Thoracic aorta (tissue), 2 donors: ENCODE measurements around the gene DIAPH1. TPM values are rescaled to one million over a fixed set of nuclear protein-coding genes. Genes with fewer than 3 reads are reported as not detected.

Experiments used
- ATAC-seq: fragments of 150-250 bp; one replicate; pipeline ENCODE4 v1.8.0; 2017; ENCODE audit warnings: low read depth; ENCODE audit not compliant: insufficient number of reproducible peaks, low FRiP score
- DNase-seq: peaks from one replicate; pipeline ENCODE4 v3.0.0-alpha.2; 2020; ENCODE audit warnings: low spot score
- H3K27ac ChIP-seq, 2 donors: fragments of 200-600 bp; sonication (generic); 1 replicate in 1 of 2; 2 replicates in 1 of 2; pipeline ENCODE4 v1.5.1; 2016; ENCODE audit warnings: mild to moderate bottlenecking in 2 of 2, moderate library complexity in 2 of 2
- H3K27me3 ChIP-seq: fragments of 200-600 bp; sonication (generic); replicated peaks from 2 replicates; pipeline ENCODE4 v1.6.0; 2016; ENCODE audit warnings: mild to moderate bottlenecking; ENCODE audit not compliant: insufficient read depth
- H3K36me3 ChIP-seq: fragments of 200-600 bp; sonication (generic); one replicate; pipeline ENCODE4 v1.5.1; 2016
- H3K4me1 ChIP-seq, 2 donors: fragments of 200-600 bp; sonication (generic); 1 replicate in 1 of 2; 2 replicates in 1 of 2; pipeline versions ENCODE4 v1.5.1 to v1.6.0; 2016; ENCODE audit warnings: low read depth in 2 of 2, mild to moderate bottlenecking in 1 of 2; ENCODE audit not compliant: control insufficient read depth in 1 of 2
- H3K4me3 ChIP-seq: fragments of 200-600 bp; sonication (generic); 2 replicates; pipeline ENCODE4 v1.5.1; 2016; ENCODE audit warnings: mild to moderate bottlenecking
- H3K9me3 ChIP-seq: fragments of 200-600 bp; sonication (generic); 2 replicates; pipeline ENCODE4 v1.5.1; 2016
- total RNA-seq, 2 donors: library from RNA; depleted of rRNA; stranded (reverse); fragments of >200 nt; gene quantifications; one replicate each; pipeline versions ENCODE4 v1.1.0 to v1.2.3, GENCODE V29; 2016
- TF ChIP-seq, protein P1 (sequence below): fragments of 200-600 bp; sonication (generic); IDR thresholded peaks from one replicate; pipeline ENCODE4 v1.5.1; 2019; ENCODE audit warnings: antibody characterized with exemption

The DIAPH1 gene
- total RNA-seq, 2 donors from 2014 or later: 91.0 to 93.1 TPM

DNA sequence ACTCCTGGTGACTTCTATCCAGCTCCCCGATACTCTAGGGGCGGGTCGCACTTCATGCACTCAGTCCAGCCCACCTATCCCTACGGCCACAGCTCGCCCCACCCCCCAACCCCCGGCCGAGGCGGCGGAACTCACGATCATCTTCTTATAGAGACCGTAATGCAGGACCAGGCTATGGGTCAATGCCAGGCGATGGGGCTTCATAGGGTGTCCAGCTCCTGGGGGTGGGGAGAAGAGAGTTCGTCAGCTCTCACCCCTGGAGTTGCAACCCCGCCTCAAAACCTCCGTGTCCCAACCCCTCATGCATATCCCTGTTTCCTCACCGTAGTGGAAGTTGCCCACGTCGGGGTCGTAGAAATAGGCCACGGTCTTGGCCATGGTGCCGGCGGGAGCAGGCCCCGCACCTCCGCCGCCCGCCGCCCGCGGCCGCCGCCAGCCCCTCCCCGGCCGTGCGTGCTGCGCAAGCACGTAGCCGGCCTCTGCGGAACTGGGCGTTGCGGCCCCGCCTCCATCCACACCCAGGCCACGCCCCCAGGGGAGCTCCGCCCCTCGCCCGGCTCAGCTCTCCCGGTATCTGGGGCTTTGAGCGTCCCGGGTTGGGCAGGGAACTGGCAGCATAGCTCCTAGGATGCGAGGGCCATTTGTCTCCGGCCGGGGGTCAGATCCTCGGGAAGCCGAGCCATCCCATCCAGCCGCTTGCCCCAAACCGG lies 17.8 kb upstream of the DIAPH1 start, which contains the start of the genes HDAC3 and RELL2:
HDAC3 (minus strand) TSS at position 437 of the 710 bp plus-strand sequence; CDS start at position 378, 59 bp downstream.
RELL2 (plus strand) TSS at position 585 of the 710 bp plus-strand sequence. CDS start 1,229 bp downstream, outside the sequence.
- H3K27ac ChIP-seq: peak within 1 kb of the TSS; percentile 45 to 61
- TF ChIP-seq, protein P1, sequence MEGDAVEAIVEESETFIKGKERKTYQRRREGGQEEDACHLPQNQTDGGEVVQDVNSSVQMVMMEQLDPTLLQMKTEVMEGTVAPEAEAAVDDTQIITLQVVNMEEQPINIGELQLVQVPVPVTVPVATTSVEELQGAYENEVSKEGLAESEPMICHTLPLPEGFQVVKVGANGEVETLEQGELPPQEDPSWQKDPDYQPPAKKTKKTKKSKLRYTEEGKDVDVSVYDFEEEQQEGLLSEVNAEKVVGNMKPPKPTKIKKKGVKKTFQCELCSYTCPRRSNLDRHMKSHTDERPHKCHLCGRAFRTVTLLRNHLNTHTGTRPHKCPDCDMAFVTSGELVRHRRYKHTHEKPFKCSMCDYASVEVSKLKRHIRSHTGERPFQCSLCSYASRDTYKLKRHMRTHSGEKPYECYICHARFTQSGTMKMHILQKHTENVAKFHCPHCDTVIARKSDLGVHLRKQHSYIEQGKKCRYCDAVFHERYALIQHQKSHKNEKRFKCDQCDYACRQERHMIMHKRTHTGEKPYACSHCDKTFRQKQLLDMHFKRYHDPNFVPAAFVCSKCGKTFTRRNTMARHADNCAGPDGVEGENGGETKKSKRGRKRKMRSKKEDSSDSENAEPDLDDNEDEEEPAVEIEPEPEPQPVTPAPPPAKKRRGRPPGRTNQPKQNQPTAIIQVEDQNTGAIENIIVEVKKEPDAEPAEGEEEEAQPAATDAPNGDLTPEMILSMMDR: no peak
- no peaks in the 10 kb centered on the region for H3K27me3 ChIP-seq
- ATAC-seq (peak; percentile 86), DNase-seq (peak; percentile 66)
- no peaks in the 10 kb centered on the region for H3K36me3 ChIP-seq
- H3K4me1 ChIP-seq: peaks cover 9 to 31% of the 10 kb centered on the region in 2 donors
- no peaks in the 10 kb centered on the region for H3K9me3 ChIP-seq
- H3K4me3 ChIP-seq: peak within 1 kb of the TSS; percentile 78

DNA sequence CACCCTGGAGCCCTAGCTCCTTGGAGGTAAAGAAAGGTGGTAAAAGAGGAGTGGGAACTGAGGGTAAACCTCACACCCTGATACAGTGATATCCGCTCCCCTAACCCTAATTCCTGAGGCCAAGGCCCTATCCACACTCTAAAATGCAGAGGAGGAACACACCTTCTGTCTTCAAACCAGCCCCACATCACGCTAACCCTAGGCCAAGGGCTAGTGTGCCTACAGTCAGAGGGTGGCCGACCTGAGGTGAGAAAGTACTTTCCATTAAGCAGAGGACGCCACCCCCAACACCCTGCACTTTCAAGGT lies 17.3 kb upstream of the DIAPH1 start:
- ATAC-seq: no peak
- Histone ChIP-seq H3K4me3 (peak overlapping the region; percentile 78), H3K27ac (peak overlapping the region in 1 of 2 donors; percentile 45), H3K4me1 (peaks cover 9 to 31% of the 10 kb centered on the region in 2 donors), H3K9me3 (no peaks in the 10 kb centered on the region), H3K36me3 (no peaks in the 10 kb centered on the region), H3K27me3 (no peaks in the 10 kb centered on the region)
- DNase-seq: no peak
- TF ChIP-seq, protein P1: no peak

DNA sequence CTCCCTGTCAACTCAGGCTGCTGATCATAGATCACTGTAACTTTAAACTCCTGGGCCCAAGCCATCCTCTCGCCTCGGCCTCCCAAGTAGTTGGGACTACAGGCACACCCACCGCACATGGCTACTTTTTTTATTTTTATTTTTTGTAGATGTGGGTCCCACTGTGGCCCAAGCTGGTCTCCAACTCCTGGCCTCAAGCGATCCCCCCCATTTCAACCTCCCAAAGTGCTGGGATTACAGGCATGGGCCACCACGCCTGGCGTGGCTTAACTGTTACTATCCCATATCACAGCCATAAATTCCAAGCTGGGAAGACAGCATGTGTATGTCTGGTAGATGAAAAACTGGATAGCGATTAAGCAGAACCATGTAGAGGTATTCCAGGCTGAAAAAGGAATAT lies 16.8 kb upstream of the DIAPH1 start:
- no peak for DNase-seq
- TF ChIP-seq, protein P1: no peak
- peak overlapping the region; percentile 78 for H3K4me3 ChIP-seq
- no peaks in the 10 kb centered on the region for H3K9me3 ChIP-seq
- no peaks in the 10 kb centered on the region for H3K27me3 ChIP-seq
- H3K36me3 ChIP-seq: no peaks in the 10 kb centered on the region
- ATAC-seq: no peak
- H3K27ac ChIP-seq: no peak overlapping the region
- peaks cover 9 to 31% of the 10 kb centered on the region in 2 donors for H3K4me1 ChIP-seq

DNA sequence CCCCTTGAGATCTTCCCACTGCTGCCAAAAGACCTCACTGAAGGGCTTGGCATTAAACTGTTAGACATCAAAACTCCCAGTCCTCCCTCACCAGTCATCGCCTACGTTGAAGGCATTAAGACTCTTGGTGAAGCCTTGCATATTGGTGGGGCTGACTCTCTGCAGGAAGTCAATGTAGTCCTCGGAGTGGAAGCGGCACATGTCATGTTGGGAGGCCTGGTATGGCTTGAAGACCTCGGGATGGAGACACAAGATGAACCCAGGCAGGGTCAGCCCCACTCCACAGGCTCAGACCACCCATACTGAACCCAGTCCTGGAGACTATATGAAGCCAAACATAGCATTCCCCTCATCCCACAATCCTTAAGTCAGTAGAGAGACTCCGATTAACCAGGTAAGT lies 15.9 kb upstream of the DIAPH1 start:
- Histone ChIP-seq H3K9me3 (no peaks in the 10 kb centered on the region), H3K36me3 (peaks cover 3% of the 10 kb centered on the region), H3K4me1 (peaks cover 9 to 31% of the 10 kb centered on the region in 2 donors), H3K4me3 (no peak overlapping the region), H3K27ac (no peak overlapping the region), H3K27me3 (no peaks in the 10 kb centered on the region)
- ATAC-seq (no peak), DNase-seq (no peak)
- TF ChIP-seq, protein P1: no peak

DNA sequence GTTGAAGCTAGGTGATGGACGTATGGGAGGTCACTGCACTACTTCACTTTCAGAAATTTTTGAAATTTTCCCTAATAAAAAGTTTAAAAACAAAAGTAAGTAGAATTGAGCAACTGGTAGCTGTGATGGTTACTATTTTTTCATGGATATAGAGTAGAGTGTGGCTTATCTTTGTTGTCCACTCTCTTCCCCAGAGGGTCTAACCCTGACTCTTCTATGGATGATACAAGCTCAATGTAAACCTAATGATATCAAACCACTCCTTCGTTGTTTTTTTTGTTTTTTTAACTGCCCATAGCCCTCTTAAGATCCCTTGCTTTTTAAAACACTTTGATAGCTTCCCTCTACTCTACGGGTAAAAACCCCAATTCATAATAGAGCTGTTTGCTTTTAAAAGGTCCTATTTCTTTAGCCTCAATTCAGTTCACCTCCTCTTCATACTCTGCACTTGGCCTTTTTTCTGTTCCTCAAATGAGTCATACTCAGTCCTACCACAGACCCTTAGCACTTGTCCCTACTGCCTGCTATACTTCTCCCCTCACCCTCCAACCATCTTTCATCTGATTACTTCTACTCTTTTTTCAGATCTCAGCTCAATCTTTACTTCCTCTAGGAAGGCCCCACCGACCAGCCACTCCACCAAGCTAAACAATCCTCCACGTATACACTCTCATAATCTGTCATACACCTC lies 15.2 kb upstream of the DIAPH1 start:
- Histone ChIP-seq H3K27ac (no peak overlapping the region), H3K9me3 (no peaks in the 10 kb centered on the region), H3K4me3 (no peak overlapping the region), H3K36me3 (peaks cover 9% of the 10 kb centered on the region), H3K4me1 (peaks cover 9 to 31% of the 10 kb centered on the region in 2 donors), H3K27me3 (no peaks in the 10 kb centered on the region)
- ATAC-seq (no peak), DNase-seq (no peak)
- TF ChIP-seq, protein P1: no peak
